Measurements from ENCODE around the gene ZNF609.

Gene ZNF609

DNA sequence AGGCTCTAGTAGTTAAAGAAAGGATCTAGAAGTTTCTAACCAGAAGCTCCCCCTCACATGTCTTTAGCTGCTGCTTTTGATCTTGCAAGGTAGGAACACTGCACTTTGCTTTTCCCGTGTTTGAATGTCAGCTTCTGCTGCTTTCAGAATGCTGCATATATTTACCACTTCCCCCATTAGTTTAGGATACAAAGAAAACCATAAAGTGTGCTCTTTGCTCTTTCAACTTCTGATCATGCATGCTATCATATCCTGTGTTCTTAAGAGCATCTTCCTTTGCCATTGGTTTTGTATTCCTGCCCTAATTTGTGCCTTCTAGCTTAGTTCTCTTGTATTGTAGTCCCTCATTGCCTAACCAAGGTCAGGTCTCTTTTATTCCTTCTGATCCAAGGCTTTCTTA lies 43.3 kb downstream of the ZNF609 start:
- DNase-seq: no peak

DNA sequence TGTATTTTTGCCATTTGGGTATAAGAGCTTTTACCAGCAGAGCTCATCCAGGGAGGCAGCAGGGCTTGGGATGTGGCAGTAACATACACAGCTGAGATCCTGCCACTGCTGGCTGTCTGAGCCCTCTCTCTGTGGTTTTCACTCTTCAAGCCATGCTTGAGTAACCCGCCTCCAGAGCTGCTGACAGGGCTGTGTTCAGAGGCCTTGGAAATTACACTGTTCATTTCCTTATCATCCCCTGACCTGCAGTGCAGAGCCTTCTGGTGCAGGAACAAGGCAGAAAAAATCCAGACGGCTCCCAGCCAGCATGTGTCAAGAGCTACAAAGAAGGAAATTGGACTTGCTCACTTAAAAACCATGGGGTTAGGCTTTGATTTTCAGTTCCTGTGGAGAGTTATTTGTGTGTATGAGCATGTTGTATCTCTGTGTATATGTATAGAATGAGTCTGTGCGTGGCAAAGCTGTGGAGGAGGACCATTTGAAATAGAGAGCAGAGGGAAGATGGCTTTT lies 47.0 kb downstream of the ZNF609 start:
- peak; percentile 58 for DNase-seq

DNA sequence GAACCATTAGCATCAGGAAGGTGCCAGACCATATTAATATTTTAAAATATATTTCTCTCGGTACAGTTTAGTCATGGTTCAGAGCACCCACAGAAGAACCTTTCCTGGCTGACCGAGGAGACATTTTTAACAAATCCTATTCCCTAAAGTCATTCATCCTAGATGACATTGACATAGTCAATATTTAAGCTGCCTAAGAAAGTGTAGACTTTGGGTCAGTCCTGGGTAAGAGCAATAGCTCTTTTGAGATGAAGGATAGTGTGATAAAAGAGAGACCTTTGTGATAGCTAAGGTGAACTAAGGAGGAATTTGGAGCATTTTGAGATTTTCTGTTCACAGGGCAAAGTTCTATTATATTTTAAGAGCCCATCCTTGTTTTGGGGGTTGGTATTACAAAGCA lies 47.5 kb downstream of the ZNF609 start:
- DNase-seq: no peak

DNA sequence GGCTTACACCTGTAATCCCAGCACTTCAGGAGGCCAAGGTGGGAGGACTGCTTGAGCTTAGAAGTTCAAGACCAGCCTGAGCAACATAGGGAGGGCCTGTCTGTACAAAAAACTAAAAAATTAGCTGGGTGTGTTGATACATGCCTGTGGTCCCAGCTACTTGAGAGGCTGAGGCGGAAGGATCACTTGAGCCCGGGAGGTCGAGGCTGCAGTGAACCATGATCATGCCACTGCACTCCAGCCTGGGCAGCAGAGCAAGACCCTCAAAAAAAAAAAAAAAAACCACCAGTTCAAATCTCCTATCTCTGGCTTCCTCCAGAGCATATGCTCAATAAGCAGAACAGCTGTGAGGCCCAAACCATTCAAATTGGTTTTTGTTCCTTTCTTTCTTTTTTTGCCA lies 53.4 kb downstream of the ZNF609 start:
- no peak for DNase-seq

DNA sequence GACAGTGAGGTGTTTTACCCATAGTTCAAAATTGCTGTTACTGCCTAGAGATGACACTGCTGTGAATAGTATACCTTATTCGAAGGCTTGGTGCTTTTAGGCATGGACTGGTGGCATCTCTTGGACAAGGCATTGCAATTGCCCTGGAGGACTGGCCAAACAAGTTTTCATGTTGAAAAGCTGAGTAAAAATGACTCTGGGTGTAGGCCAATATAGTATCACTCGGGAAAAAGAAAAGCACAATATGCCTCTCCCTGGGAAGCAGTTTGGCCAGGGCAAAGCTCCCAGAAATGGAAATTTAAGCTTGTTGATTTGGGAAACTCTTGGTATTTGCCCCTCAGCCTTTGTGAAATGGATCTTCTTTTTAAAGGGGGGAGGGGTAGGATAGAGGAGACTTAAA lies 54.8 kb downstream of the ZNF609 start:
- DNase-seq: no peak

DNA sequence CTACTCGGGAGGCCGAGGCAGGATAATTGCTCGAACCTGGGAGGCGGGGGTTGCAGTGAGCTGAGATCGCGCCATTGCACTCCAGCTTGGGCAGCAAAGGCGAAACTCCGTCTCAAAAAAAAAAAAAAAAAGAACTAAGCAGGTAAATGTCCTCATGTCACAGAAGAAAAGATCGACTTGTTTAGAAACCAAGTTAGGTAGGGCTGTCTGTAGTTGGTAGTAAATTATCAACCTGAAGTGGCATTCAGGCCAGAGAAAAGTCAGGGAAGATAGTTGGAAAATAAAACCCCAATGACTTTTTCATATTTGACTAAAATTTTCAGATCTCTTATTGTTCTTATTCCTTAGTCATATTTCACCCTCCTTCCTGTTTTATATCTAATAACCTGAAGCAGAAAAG lies 55.4 kb downstream of the ZNF609 start:
- no peak for DNase-seq

DNA sequence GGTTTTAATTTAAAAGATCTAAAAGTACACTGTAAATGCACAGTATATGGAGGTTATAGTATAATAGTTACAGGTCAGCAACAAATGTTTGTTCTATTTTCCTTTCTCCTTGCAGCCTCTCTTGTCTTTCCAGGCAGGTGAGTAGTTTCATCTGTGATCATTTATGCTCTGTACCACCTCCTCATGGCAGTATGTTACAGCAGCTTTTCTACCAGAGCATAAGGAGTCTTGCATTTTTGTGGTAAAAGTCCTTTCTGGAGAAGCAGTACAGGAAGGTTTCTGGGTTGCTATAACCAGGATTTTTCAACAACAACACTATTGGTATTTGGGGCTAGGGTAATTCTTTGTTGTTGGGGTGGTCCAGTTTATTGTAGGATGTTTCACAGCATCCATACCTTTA lies 59.5 kb downstream of the ZNF609 start:
- no peak for DNase-seq

DNA sequence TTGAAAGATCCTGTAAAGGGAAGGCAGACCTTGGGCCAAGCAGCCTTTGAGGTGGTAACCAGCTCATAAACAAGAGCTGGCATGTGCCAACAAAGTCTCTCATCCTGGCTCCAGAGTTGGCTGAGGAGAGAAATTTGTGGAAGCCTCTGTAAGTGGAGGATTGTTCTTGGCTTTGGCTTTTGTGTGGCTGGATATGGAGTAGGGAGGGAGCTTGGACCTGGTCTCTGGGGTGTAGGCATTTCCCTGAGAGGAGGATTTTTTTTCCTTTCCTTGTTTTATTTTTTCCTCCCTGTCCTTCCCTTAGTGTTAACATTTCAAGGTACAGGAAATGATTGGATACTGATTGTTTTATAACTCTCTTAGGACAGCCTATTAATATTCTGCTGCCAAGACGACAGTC lies 60.8 kb downstream of the ZNF609 start:
- DNase-seq: no peak

DNA sequence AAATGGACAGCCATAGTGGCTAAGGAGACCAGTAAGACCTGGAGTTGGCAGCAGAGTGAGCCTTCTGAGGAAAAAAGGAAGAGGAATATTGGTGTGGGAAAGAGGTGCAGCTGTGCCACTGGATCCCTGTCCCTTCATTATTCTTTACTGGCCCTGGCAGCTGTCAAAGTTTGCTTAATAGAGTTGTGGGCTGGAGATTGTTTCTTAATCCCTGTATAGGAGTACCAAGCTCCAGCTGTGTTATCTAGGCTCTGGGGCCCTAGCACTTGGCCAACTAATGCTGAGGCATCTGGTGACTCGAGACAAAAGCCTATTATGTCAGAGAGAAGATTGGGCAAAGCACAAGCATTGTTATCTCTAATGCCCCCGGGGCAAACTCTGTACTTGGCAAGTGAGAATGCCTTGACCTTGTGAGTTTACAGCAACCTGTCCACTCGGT lies 61.4 kb downstream of the ZNF609 start:
- DNase-seq: peak; percentile 58

DNA sequence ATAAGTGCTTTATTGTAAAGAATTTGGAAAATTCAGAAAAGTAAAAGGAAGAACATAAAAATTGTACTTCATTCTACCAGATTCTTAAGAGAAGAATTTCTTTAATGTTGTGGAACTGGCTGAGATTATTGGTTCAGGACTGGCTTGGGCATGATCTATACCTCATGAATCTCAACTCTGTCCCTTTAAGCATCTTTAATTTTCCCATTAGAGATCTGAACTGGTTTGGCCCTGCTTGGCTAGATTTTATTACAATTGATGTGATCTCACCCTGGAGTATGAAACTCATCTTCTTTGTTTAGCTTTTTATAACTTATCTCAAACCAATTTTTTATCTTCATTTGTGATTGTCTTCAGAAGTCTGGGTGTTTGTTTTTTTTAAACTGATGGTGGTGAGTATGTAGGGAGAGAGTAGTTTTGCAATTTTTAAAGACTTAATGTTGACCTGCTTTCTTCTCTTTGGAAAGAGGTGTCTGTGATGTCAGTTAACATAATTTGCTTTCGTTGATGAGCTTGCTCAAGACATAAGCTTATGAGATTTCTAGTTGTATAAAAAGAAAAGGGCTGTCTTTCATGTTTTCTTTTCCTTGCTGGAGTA lies 61.9 kb downstream of the ZNF609 start:
- DNase-seq: no peak

DNA sequence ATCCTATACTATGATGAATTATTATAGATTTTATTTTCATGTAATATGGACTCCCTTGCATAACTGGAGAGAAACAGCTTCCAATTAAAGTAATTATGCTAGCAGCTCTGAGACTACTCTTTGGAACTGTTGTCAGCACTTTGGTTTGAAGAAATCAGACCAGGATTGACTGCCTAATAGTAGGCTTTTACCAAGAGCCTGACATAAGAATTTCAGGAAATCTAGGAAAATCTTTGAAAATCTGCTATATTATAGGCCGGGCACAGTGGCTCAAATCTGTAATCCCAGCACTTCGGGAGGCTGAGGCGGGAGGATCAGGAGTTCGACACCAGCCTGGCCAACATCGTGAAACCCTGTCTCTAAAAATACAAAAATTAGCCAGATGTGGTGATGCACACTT lies 62.9 kb downstream of the ZNF609 start:
- DNase-seq: no peak

DNA sequence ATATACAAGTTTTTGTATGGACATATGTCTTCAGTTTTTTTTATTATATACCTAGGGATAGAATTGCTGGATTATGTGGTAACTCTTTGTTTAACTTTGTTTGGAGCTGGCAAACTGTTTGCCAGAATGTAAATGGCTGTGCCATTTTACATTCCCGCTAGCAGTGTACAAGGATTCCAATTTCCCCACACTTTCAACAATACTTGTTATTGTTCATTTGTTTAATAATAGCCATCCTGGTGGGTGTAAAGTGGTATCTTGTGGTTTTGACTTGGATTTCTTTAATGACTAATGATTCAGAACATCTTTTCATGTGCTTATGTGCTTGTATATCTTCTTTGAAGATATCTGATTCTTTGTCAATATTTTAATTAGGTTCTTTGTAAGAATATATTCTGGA lies 64.4 kb downstream of the ZNF609 start:
- DNase-seq: no peak

DNA sequence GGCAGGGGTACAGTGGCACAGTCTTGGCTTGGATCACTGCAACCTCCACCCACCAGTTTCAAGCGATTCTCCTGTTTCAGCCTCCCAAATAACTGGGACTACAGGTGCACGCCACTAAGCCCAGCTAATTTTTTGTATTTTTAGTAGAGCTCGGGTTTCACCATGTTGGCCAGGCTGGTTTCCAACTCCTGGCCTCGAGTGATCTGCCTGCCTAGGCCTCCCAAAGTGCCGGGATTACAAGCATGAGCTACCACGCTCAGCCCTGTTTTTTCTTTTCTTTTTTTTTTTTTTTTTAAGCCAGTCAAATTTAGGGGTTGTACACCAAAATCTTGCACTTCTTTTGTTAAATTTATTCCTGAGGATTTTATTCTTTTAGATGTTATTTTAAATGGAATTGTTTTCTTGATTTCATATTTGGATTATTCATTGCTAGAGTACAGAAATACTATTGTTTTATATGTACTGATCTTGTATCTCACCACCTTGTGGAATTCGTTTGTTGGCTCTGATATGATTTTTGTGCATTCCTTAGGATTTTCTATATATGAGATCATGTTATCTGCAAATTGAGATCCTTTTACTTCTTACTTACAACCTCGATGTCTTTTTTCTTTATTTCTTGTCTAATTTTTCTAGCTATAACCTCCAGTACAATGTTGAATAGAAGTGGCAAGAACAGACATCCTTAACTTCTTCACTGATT lies 65.6 kb downstream of the ZNF609 start:
- DNase-seq: no peak

DNA sequence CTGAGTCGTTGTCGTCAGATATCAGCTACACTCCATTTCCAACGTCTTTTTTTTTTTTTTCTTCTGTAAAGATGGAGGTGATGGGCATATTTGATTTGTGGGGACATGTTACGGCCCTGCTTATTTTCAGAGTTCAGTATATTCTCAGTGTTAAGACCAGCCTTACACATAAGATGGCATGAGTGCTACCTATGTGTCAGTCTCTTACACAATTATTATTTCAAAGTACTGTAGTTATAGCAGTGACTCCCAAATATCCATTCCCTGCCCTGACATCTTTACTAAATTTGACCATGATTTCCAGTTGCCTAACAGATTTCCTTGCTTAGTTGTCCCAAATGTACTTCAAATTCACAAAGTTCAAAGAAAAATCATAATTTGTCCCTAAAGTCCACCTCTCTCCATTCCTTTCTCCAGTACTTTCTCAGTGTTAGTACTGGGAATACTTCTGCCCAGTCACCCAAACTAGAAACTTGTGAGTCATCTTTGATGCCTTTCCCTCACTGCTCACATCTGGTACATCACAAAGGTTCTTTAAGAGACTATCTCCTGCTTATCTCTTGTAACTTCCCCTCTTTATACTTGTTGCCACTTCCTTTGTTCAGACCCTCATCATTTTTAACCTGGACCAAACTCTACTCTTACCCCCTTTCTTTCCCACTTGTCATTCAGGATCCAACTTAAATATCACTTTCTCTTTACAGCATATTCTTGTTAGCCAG lies 67.0 kb downstream of the ZNF609 start:
- no peak for DNase-seq

DNA sequence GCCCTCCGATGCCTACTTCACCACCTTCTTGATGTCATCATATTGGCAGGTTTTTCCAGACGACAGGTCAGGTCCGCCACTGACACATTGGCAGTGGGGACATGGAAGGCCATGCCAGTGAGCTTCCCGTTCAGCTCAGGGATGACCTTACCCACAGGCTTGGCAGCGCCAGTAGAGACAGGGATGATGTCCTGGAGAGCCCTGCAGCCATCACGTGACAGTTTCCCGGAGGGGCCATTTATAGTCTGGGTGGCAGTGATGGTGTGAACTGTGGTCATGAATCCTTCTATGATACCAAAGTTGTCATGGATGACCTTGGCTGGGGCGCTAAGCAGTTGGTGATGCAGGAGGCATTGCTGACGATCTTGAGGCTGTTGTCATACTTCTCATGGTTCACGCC lies 68.5 kb downstream of the ZNF609 start:
- no peak for DNase-seq

DNA sequence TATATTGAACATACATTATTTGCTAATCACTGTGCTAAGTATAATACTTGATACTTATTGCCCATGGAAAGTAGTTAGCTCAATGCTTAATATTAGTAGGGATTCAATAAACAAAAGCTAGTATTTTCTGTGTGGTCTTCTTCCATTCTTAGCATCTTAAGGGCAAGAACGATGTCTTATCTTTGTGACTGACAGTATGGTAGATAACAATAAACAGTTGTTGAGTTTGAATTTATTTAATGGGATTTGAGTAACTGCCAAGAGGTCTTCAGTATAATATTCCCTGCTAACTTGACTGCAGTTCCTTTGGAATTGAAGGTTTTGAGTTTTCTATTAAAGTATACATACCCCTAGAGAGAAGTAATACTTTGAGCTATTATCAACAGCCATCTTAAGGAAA lies 70.1 kb downstream of the ZNF609 start:
- DNase-seq: no peak

DNA sequence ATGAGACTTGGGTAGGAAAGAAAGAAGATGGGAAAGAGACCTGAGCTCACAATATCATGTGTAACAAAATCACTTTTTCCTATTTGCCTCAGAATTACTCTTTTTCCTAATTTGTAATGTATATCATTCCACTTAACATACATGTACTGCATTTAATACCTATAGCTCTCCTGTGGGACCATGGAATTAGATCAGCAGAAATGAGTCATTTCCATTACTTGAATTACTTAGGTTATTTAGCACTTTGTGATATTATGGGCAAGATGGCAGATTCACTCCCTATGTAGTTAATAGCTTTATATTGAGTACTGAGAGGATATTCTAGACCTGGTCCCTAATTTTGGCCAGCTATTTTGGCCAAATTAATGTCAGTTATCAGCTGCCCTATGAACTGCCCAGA lies 70.5 kb downstream of the ZNF609 start:
- no peak for DNase-seq

DNA sequence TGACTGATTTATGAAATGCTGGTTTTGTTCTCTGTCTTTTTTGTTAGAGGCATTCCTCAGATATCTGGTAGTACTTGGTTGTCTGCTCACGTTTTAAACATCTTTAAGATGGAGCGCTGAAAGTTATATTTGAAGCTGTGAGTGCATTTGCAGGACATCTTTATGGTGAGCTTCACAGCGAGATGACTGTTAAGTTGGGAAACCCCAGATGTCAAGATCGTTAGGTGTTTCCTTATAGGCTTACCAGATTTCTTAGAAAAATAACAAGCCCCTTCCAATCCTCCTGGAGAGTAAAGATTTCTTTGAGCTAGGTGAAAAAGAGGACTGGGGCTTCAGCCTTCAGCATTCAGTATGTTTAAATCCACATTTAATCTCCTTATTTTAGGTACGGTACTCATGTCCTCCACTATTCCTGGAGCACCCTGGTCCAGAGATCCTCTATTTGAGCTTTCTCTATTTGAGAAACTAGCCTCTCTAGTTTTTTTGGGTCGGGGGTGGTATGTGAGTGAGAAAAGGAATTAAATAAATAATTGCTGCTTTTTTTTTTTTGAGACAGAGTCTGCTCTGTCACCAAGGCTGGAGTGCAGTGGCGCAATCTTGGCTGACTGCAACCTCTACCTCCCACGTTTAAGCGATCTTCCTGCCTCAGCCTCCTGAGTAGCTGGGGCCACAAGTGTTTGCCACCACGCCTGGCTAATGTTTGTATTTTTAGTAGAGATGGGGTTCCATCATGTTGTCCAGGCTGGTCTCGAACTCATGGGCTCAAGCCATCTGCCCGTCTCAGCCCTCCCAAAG lies 72.3 kb downstream of the ZNF609 start:
- no peak for DNase-seq

DNA sequence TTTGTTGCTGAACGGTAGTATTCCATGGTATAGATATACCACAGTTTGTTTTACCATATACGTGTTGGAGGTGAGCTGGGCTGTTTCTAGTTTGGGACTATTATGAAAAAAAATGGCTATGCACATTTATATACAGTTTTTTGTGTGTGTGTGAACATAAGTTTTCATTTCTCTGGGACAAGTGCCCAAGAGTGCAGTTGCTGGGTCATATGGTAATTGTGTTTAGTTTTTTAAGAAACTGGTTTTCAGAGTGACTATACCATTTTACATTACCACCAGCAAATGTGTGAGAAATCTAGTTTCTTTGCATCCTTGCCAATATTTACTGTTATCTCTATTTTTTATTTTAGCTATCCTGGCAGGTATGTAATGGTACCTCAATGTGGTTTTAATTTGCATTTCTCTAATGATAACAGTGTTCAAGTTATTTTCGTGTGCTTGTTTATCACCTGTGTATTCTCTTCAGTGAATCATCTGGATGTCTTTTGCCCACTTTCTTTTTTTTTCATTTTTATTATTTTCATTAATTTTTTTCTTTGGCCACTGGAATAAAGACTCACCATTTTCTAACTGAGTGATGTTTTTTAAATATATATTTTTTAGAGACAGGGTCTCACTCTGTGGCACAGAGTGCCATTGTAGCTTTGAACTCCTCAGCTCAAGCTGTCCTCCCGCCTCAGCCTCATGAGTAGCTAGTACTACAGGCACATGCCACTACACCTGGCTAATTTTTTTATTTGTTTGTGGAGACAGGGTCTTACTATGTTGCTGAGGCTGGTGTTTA lies 75.3 kb downstream of the ZNF609 start:
- DNase-seq: no peak

DNA sequence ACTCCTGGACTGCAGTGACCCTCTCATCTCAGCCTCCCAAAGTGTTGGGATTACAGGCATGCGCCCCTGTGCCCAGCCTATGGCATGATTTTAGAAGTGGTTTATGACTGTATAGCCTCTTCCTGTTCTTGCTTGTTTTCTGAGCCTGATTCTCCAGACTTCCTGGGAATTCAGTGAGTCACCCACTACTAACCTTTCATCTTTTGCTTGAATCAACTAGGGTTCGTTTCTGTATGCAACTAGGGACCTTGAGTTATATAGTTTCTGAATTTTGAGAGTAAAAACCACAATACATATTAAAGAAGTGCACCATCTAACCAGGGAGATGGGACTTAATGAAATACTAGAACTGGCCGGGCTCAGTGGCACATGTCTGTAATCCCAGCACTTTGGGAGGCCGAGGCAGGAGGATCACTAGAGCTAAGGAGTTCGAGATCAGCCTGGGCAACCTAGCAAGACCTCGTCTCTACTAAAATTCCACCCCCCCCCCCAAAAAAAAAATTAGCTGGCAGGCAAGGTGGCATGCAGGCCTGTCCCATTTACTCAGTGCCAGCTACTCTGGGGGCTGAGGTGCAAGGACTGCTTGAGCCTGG lies 76.0 kb downstream of the ZNF609 start:
- no peak for DNase-seq

DNA sequence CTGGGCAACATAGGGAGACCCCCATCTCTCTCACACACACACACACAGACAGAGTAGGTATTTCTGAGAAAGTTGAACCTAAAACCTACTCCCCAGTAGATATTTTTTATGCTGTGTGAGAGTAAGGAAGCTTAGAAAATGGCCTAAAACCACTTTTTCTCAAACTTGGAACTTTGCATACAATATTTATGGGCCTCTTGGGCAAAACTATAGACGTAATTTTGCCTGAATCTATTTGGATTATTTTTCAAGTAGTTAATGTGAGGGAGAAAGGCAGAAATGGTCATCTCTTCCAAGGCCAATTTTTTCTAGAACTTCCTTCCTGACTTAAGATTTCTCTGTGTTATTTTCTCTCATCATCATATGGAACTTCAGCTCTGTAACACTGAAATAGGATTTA lies 81.7 kb downstream of the ZNF609 start:
- DNase-seq: no peak

DNA sequence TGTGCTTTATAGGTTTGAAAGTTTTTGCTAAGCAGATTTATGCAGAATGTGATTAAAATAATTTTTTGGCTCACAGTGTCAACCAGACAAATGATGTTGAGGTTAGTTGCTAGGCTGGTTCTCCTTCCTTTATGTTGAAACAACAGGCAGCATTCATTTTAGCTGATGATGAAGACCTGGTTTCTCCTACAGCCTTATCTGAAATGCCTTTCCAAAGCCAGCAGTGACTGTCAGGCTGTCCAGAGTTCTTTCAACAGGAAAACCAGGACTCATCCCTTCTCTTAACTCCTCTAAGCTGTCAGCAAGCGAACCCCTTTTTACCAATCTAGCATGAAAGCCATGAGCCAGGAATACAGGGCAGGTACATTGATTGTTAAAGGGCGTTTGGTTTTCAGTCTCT lies 84.1 kb downstream of the ZNF609 start:
- no peak for DNase-seq

Measured in right hindlimb (tissue), 1 donor.